GM12878 (cell line): ENCODE data around the gene RMC1. TPM values are rescaled to one million over a fixed set of nuclear protein-coding genes. Genes with fewer than 3 reads are reported as not detected.

Source experiments
- IRF4 ChIP-seq: IDR thresholded peaks from 2 replicates; pipeline ENCODE4 v1.6.1; 2011; ENCODE audit warnings: low read depth, low read length
- JUNB ChIP-seq: IDR thresholded peaks from 2 replicates; pipeline ENCODE4 v1.6.1; 2016; ENCODE audit warnings: antibody characterized with exemption, mild to moderate bottlenecking
- MEF2A ChIP-seq: IDR thresholded peaks from 2 replicates; pipeline ENCODE4 v1.6.1; 2011; ENCODE audit warnings: low read depth, mild to moderate bottlenecking, low read length, moderate library complexity; ENCODE audit not compliant: insufficient read depth
- MEF2B ChIP-seq: fragments of 450-650 bp; IDR thresholded peaks from 2 replicates; pipeline ENCODE4 v1.6.1; 2018; ENCODE audit warnings: mild to moderate bottlenecking, moderate library complexity; ENCODE audit not compliant: partially characterized antibody, poor library complexity, severe bottlenecking
- MYB ChIP-seq: fragments of 150-350 bp; IDR thresholded peaks from 2 replicates; pipeline ENCODE4 v1.6.1; 2014; ENCODE audit warnings: mild to moderate bottlenecking, low read depth, low read length, borderline replicate concordance
- MYC ChIP-seq: IDR thresholded peaks from 2 replicates; pipeline ENCODE4 v1.6.1; 2011; ENCODE audit warnings: mild to moderate bottlenecking, low read length, moderate library complexity, inconsistent platforms; ENCODE audit not compliant: insufficient read depth, insufficient replicate concordance, insufficient read length, severe bottlenecking
- NBN ChIP-seq: fragments of 450-650 bp; IDR thresholded peaks from 2 replicates; pipeline ENCODE4 v1.6.1; 2016
- NR2C1 ChIP-seq: fragments of 450-650 bp; IDR thresholded peaks from 2 replicates; pipeline ENCODE4 v1.6.1; 2017; ENCODE audit warnings: antibody characterized with exemption, mild to moderate bottlenecking, moderate library complexity
- POLR2AphosphoS5 ChIP-seq: IDR thresholded peaks from 2 replicates; pipeline ENCODE4 v1.6.1; 2011; ENCODE audit warnings: mild to moderate bottlenecking, low read length, inconsistent platforms
- RELA ChIP-seq: fragments of 450-650 bp; IDR thresholded peaks from 2 replicates; pipeline ENCODE4 v1.8.0; 2014; ENCODE audit warnings: borderline replicate concordance; ENCODE audit not compliant: partially characterized antibody
- RUNX3 ChIP-seq: IDR thresholded peaks from 2 replicates; pipeline ENCODE4 v1.6.1; 2012; ENCODE audit warnings: low read length, inconsistent platforms
- SIX5 ChIP-seq: IDR thresholded peaks from 2 replicates; pipeline ENCODE4 v1.6.1; 2011; ENCODE audit warnings: mild to moderate bottlenecking, low read depth, low read length, moderate library complexity; ENCODE audit not compliant: severe bottlenecking
- TAF1 ChIP-seq: IDR thresholded peaks from 2 replicates; pipeline ENCODE4 v1.6.1; 2011; ENCODE audit warnings: mild to moderate bottlenecking, low read depth, low read length, borderline replicate concordance
- TARDBP ChIP-seq: IDR thresholded peaks from 2 replicates; pipeline ENCODE4 v1.6.1; 2016; ENCODE audit warnings: borderline replicate concordance
- TCF3 ChIP-seq: IDR thresholded peaks from 2 replicates; pipeline ENCODE4 v1.6.1; 2012; ENCODE audit warnings: low read depth, mild to moderate bottlenecking, low read length, borderline replicate concordance; ENCODE audit not compliant: insufficient read depth
- ZBED1 ChIP-seq: IDR thresholded peaks from 2 replicates; pipeline ENCODE4 v1.6.1; 2016; ENCODE audit warnings: borderline replicate concordance
- ZNF207 ChIP-seq: fragments of 450-650 bp; IDR thresholded peaks from 2 replicates; pipeline ENCODE4 v1.6.1; 2014; ENCODE audit warnings: antibody characterized with exemption, mild to moderate bottlenecking, borderline replicate concordance
- polyA plus RNA-seq, 11 experiments: library from polyadenylated mRNA; depleted of rRNA in 4 of 11; unstranded in 6 of 11; stranded (reverse) in 5 of 11; fragments of >200 nt; fragmentation: Nextera tagmentation in 4 of 11; fragmentation: Illumina TruSeq in 1 of 11; extraction: Ambion mirVana in 4 of 11; extraction: Trizol in 1 of 11; gene quantifications; 1 replicate in 1 of 11; 2 replicates in 10 of 11; pipeline versions ENCODE4 v1.2.1 to v1.2.3, GENCODE V29; 2011 to 2016; ENCODE audit warnings: inconsistent platforms in 2 of 11, missing spikeins in 2 of 11, low read depth in 1 of 11
- total RNA-seq, 4 experiments: library from RNA; depleted of rRNA in 3 of 4; stranded (reverse); fragments of >200 nt in 3 of 4; fragmentation: Illumina TruSeq in 1 of 4; extraction: Trizol in 1 of 4; gene quantifications; 2 replicates each; pipeline versions ENCODE4 v1.2.1 to v1.2.3, GENCODE V29; 2013 to 2021
- TF ChIP-seq, protein P1 (sequence below): IDR thresholded peaks from 2 replicates; pipeline ENCODE4 v1.6.1; 2011; ENCODE audit warnings: borderline replicate concordance, low read depth, mild to moderate bottlenecking, moderate library complexity, low read length; ENCODE audit not compliant: insufficient read depth, poor library complexity, severe bottlenecking
- TF ChIP-seq, protein P2 (sequence below): fragments of 450-650 bp; formaldehyde crosslinking; IDR thresholded peaks from 2 replicates; pipeline ENCODE4 v1.4.0; 2020; ENCODE audit warnings: mild to moderate bottlenecking, moderate library complexity
- TF ChIP-seq, protein P3 (sequence below): fragments of 450-650 bp; IDR thresholded peaks from 2 replicates; pipeline ENCODE4 v1.6.1; 2016; ENCODE audit warnings: mild to moderate bottlenecking
- TF ChIP-seq, protein P4 (sequence below): IDR thresholded peaks from 2 replicates; pipeline ENCODE4 v1.6.1; 2012; ENCODE audit warnings: low read depth, low read length, improper control_type of control experiment
- TF ChIP-seq, protein P5 (sequence below): fragments of 450-650 bp; IDR thresholded peaks from 2 replicates; pipeline ENCODE4 v1.6.1; 2017; ENCODE audit warnings: mild to moderate bottlenecking

RMC1 gene
- total and polyA plus RNA-seq, 10 of the 15 experiments (the other 5 are each of a cell fraction or from before 2014, with no cell fraction given): 8.4 to 57.6 (median 42.5) TPM

DNA sequence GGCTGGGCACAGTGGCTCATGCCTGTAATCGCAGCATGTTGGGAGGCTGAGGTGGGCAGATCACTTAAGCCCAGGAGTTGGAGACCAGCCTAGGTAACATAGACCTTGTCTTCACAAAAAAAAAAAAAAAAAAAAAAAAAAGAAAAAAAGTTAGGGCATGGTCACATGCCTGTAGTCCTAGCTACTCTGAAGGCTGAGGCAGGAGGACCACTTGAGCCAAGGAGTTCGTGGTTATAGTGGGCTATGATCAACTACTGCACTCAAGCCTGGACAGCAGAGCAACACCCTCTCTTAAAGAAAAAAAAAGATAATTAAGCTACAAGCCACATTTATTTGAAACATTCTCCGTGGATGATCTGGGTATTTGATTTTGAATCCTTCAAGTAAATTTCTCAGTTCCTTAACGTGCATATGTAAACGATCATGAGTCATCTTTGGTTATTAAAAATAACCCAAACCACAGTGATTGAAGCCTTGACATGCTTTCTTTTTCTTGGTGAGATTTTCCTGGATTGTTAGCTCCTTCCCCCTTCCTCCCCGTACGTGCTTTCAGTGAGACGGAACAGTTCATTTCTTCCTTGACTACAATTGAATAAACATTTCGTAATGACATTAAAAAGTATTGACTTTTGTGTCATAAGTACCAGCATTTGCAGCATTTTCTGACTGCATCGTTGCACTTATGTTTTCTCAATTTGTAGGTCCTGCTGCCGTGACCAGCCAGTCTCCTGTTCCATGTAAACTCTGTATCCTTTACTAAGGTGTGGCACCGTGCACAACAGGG lies 20.3 kb downstream of the RMC1 start (continued):
- TF ChIP-seq, protein P1, sequence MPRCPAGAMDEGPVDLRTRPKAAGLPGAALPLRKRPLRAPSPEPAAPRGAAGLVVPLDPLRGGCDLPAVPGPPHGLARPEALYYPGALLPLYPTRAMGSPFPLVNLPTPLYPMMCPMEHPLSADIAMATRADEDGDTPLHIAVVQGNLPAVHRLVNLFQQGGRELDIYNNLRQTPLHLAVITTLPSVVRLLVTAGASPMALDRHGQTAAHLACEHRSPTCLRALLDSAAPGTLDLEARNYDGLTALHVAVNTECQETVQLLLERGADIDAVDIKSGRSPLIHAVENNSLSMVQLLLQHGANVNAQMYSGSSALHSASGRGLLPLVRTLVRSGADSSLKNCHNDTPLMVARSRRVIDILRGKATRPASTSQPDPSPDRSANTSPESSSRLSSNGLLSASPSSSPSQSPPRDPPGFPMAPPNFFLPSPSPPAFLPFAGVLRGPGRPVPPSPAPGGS: no peak
- TF ChIP-seq NBN (no peak), TARDBP (no peak), MEF2B (peak; percentile 15), RELA (no peak), TCF3 (no peak), TAF1 (no peak), ZBED1 (no peak), SIX5 (no peak), IRF4 (no peak), POLR2AphosphoS5 (no peak), MEF2A (peak; percentile 77; the same call in 1 of the 2 replicates), NR2C1 (no peak), MYB (no peak), JUNB (peak; percentile 51), ZNF207 (no peak), RUNX3 (peak; percentile 83), MYC (no peak)
- TF ChIP-seq, protein P2, sequence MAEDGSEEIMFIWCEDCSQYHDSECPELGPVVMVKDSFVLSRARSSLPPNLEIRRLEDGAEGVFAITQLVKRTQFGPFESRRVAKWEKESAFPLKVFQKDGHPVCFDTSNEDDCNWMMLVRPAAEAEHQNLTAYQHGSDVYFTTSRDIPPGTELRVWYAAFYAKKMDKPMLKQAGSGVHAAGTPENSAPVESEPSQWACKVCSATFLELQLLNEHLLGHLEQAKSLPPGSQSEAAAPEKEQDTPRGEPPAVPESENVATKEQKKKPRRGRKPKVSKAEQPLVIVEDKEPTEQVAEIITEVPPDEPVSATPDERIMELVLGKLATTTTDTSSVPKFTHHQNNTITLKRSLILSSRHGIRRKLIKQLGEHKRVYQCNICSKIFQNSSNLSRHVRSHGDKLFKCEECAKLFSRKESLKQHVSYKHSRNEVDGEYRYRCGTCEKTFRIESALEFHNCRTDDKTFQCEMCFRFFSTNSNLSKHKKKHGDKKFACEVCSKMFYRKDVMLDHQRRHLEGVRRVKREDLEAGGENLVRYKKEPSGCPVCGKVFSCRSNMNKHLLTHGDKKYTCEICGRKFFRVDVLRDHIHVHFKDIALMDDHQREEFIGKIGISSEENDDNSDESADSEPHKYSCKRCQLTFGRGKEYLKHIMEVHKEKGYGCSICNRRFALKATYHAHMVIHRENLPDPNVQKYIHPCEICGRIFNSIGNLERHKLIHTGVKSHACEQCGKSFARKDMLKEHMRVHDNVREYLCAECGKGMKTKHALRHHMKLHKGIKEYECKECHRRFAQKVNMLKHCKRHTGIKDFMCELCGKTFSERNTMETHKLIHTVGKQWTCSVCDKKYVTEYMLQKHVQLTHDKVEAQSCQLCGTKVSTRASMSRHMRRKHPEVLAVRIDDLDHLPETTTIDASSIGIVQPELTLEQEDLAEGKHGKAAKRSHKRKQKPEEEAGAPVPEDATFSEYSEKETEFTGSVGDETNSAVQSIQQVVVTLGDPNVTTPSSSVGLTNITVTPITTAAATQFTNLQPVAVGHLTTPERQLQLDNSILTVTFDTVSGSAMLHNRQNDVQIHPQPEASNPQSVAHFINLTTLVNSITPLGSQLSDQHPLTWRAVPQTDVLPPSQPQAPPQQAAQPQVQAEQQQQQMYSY (CRISPR knock-in tag): no peak
- TF ChIP-seq, protein P3, sequence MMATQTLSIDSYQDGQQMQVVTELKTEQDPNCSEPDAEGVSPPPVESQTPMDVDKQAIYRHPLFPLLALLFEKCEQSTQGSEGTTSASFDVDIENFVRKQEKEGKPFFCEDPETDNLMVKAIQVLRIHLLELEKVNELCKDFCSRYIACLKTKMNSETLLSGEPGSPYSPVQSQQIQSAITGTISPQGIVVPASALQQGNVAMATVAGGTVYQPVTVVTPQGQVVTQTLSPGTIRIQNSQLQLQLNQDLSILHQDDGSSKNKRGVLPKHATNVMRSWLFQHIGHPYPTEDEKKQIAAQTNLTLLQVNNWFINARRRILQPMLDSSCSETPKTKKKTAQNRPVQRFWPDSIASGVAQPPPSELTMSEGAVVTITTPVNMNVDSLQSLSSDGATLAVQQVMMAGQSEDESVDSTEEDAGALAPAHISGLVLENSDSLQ: peak; percentile 65; the same call in 1 of the 2 replicates
- TF ChIP-seq, protein P4, sequence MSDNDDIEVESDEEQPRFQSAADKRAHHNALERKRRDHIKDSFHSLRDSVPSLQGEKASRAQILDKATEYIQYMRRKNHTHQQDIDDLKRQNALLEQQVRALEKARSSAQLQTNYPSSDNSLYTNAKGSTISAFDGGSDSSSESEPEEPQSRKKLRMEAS: no peak
- TF ChIP-seq, protein P5, sequence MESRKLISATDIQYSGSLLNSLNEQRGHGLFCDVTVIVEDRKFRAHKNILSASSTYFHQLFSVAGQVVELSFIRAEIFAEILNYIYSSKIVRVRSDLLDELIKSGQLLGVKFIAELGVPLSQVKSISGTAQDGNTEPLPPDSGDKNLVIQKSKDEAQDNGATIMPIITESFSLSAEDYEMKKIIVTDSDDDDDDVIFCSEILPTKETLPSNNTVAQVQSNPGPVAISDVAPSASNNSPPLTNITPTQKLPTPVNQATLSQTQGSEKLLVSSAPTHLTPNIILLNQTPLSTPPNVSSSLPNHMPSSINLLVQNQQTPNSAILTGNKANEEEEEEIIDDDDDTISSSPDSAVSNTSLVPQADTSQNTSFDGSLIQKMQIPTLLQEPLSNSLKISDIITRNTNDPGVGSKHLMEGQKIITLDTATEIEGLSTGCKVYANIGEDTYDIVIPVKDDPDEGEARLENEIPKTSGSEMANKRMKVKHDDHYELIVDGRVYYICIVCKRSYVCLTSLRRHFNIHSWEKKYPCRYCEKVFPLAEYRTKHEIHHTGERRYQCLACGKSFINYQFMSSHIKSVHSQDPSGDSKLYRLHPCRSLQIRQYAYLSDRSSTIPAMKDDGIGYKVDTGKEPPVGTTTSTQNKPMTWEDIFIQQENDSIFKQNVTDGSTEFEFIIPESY: no peak
